ENCODE results near the gene CFAP20. TPM values are rescaled to one million over a fixed set of nuclear protein-coding genes. Genes with fewer than 3 reads are reported as not detected.

Gene CFAP20
- polyA plus RNA-seq, 2 of the 4 experiments (the other 2 are of a cell fraction): 45.3 to 53.1 TPM

DNA sequence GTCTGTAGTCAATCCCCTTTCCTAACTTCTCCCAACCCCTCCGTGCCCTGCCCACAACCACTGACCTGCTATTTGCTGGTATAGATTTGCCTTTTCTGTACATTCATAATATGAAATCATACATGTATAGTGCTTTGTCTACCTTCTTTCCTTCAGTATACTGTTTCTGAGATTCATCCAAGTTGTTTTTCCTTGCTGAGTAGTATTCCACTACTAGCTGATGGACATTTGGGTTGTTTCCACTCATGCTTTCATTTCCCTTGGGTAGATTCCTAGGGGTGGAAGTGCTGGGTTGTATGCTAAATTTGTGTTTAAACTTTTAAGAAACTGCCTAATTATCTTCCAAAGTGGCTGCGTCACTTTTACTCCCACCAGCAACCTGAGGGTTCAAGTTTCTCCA, 41.0 kb upstream of the CFAP20 start:
- H3K9me3 ChIP-seq: no peaks in the 10 kb centered on the region
- POLR2A ChIA-PET: no interaction called here
- 97% methylated on average over 2 of the region's 2 CpGs for WGBS (ENCODE audit: missing lambda C conversion rate)
- DNase-seq (ENCODE audit: low read depth in 1 of 2, low spot score in 1 of 2): no peak
- TF ChIP-seq CTCF (IDR thresholded peaks at IDR 0.05) (no peak), ESRRA (IDR thresholded peaks at IDR 0.05; ENCODE audit: borderline replicate concordance, low read length) (no peak), ZFP36 (IDR thresholded peaks at IDR 0.05; ENCODE audit: borderline replicate concordance, partially characterized antibody) (no peak), JUNB (IDR thresholded peaks at IDR 0.05) (no peak)
- TF ChIP-seq, protein P1, sequence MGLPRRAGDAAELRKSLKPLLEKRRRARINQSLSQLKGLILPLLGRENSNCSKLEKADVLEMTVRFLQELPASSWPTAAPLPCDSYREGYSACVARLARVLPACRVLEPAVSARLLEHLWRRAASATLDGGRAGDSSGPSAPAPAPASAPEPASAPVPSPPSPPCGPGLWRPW (IDR thresholded peaks at IDR 0.05): no peak
- FAIRE-seq: no peak
- H3K4me1 ChIP-seq: no peaks in the 10 kb centered on the region
- H3K4me2 ChIP-seq: no peak overlapping the region
- ATAC-seq: no peak
- CTCF ChIA-PET: interaction anchor here (0.6 to 1.0 kb wide), 4 partner anchors 25 to 317 kb away, joined by 3 to 5 read pairs (median 3); no protein-coding TSS in a partner anchor
- H3K4me3 ChIP-seq: no peak overlapping the region
- no peak overlapping the region for H3K27ac ChIP-seq

- TF ChIP-seq MAFK (IDR thresholded peaks at IDR 0.05; ENCODE audit: partially characterized antibody): peak; percentile 14
- no peak for TF ChIP-seq KDM1A (IDR thresholded peaks at IDR 0.05; ENCODE audit: low read depth)
- TF ChIP-seq MYC (IDR thresholded peaks at IDR 0.05; ENCODE audit: borderline replicate concordance, low read length): no peak
- TF ChIP-seq HOXA7 (CRISPR knock-in tag; IDR thresholded peaks at IDR 0.05): no peak
- ChIA-PET CTCF (no interaction called here), POLR2A (no interaction called here)
- Histone ChIP-seq H3K4me1 (no peaks in the 10 kb centered on the region), H3K4me3 (no peak overlapping the region), H3K27ac (no peak overlapping the region), H3K9me3 (no peaks in the 10 kb centered on the region), H3K4me2 (no peak overlapping the region)
- FAIRE-seq (no peak), DNase-seq (ENCODE audit: low read depth in 1 of 2, low spot score in 1 of 2) (no peak), ATAC-seq (no peak)
- WGBS (ENCODE audit: missing lambda C conversion rate): 96% methylated on average over 3 of the region's 3 CpGs
These were observed 31.7 kb upstream of the CFAP20 start for GRCh38 chr16:58160855-58161254.

GRCh38 chr16:58158725-58159124, 29.5 kb upstream of the CFAP20 start:
- ChIA-PET POLR2A (no interaction called here), CTCF (interaction anchor here (0.8 kb wide), 1 partner anchor 14 kb away, joined by 3 read pairs; no protein-coding TSS in a partner anchor)
- no peak overlapping the region for H3K27ac ChIP-seq
- no peak overlapping the region for H3K4me3 ChIP-seq
- no peak for DNase-seq (ENCODE audit: low read depth in 1 of 2, low spot score in 1 of 2)
- no peaks in the 10 kb centered on the region for H3K4me1 ChIP-seq
- ATAC-seq: no peak; a peak in 1 of 6 replicates
- FAIRE-seq: no peak
- TF ChIP-seq HDAC2 (IDR thresholded peaks at IDR 0.05): no peak
- WGBS (ENCODE audit: missing lambda C conversion rate): 92% methylated on average over 3 of the region's 3 CpGs
- H3K4me2 ChIP-seq: no peak overlapping the region
- no peaks in the 10 kb centered on the region for H3K9me3 ChIP-seq

- 0 out of 5 replicates have a peak, but pooled peaks of 1 of the 2 experiments have one; percentile 11 for TF ChIP-seq JUN (IDR thresholded peaks at IDR 0.05)
- no peak for TF ChIP-seq ZC3H11A (IDR thresholded peaks at IDR 0.05)
- WGBS (ENCODE audit: missing lambda C conversion rate): 87% methylated on average over 29 of the region's 29 CpGs
- Histone ChIP-seq H3K4me1 (no peaks in the 10 kb centered on the region), H3K4me3 (no peak overlapping the region), H3K27ac (no peak overlapping the region), H3K4me2 (no peak overlapping the region), H3K9me3 (no peaks in the 10 kb centered on the region)
- POLR2A ChIA-PET: no interaction called here
- FAIRE-seq (no peak), DNase-seq (ENCODE audit: low read depth in 1 of 2, low spot score in 1 of 2) (no peak), ATAC-seq (no peak; a peak in 1 of 6 replicates)
- CTCF ChIA-PET: interaction anchor here (0.8 kb wide), 1 partner anchor 15 kb away, joined by 3 read pairs; no protein-coding TSS in a partner anchor
These were observed 28.9 kb upstream of the CFAP20 start for GRCh38 chr16:58157951-58158540.

DNA sequence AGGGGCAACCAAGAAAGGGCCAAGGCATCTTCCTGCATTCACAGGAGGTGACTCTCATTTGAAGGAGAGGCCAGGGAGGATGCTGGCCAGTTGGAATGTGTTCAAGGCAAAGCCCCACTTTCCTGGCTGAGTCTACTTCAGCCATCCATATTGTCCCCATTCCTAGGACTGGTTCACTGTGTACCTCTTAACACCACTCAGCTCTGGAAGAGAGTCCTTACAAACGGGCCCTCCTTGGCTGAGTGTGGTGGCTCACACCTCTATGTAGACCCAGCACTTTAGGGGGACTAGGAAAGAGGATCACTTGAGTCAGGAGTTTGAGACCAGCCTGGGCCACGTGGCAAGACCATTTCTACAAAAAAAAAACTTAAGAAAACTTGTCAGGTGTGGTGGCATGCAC, 28.1 kb upstream of the CFAP20 start:
- no peak overlapping the region for H3K4me2 ChIP-seq
- H3K27ac ChIP-seq: no peak overlapping the region
- H3K4me3 ChIP-seq: no peak overlapping the region
- ChIA-PET CTCF (interaction anchor here (0.9 to 1.5 kb wide), 2 partner anchors 11 to 566 kb away, joined by 3 to 4 read pairs; no protein-coding TSS in a partner anchor), POLR2A (no interaction called here)
- DNase-seq (ENCODE audit: low read depth in 1 of 2, low spot score in 1 of 2) (no peak), ATAC-seq (peak in 1 of 2 experiments; percentile 19; a peak in 2 of 6 replicates), FAIRE-seq (no peak)
- WGBS (ENCODE audit: missing lambda C conversion rate): 80% methylated on average over 2 of the region's 2 CpGs
- H3K4me1 ChIP-seq: no peaks in the 10 kb centered on the region
- H3K9me3 ChIP-seq: no peaks in the 10 kb centered on the region
- TF ChIP-seq BHLHE40 (IDR thresholded peaks at IDR 0.05; ENCODE audit: low read depth, low read length) (no peak), EHMT2 (IDR thresholded peaks at IDR 0.05; ENCODE audit: low read depth) (no peak), ZC3H11A (IDR thresholded peaks at IDR 0.05) (no peak), MAZ (IDR thresholded peaks at IDR 0.05; ENCODE audit: borderline replicate concordance, low read depth, low read length) (no peak), KDM5A (IDR thresholded peaks at IDR 0.05) (no peak), FOXS1 (CRISPR knock-in tag; IDR thresholded peaks at IDR 0.05) (no peak), FOSL2 (IDR thresholded peaks at IDR 0.05) (no peak), FOSL2 (CRISPR knock-in tag; IDR thresholded peaks at IDR 0.05) (no peak), CHD4 (IDR thresholded peaks at IDR 0.05; ENCODE audit: borderline replicate concordance) (no peak), CBX2 (IDR thresholded peaks at IDR 0.05; ENCODE audit: borderline replicate concordance, low read depth) (no peak), ZFP36 (IDR thresholded peaks at IDR 0.05; ENCODE audit: borderline replicate concordance, partially characterized antibody) (no peak), RAD21 (conservative IDR thresholded peaks at IDR 0.05 in 1 of 2, IDR thresholded peaks at IDR 0.05 in 1 of 2) (no peak)
- TF ChIP-seq, protein P1 (IDR thresholded peaks at IDR 0.05): no peak
- TF ChIP-seq, protein P2, sequence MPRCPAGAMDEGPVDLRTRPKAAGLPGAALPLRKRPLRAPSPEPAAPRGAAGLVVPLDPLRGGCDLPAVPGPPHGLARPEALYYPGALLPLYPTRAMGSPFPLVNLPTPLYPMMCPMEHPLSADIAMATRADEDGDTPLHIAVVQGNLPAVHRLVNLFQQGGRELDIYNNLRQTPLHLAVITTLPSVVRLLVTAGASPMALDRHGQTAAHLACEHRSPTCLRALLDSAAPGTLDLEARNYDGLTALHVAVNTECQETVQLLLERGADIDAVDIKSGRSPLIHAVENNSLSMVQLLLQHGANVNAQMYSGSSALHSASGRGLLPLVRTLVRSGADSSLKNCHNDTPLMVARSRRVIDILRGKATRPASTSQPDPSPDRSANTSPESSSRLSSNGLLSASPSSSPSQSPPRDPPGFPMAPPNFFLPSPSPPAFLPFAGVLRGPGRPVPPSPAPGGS (IDR thresholded peaks at IDR 0.05): no peak

All from A549 (cell line).